ENCODE measurements around the gene SHISA6.

The SHISA6 gene

GRCh38 chr17:11380761-11381160 is 139.7 kb downstream of the SHISA6 start:
- H3K9me3 Mint-ChIP-seq = peaks cover 3% of the 10 kb centered on the region
- H3K36me3 Mint-ChIP-seq (ENCODE audit: low read depth) = no peaks in the 10 kb centered on the region
- no peaks in the 10 kb centered on the region for H3K27me3 Mint-ChIP-seq
- no peak overlapping the region for H3K4me3 Mint-ChIP-seq
- no peak overlapping the region for H3K27ac Mint-ChIP-seq
- no peaks in the 10 kb centered on the region for H3K4me1 Mint-ChIP-seq (ENCODE audit: low read depth)

GRCh38 chr17:11383157-11383556 is 142.1 kb downstream of the SHISA6 start:
- no peaks in the 10 kb centered on the region for H3K4me1 Mint-ChIP-seq (ENCODE audit: low read depth)
- no peak overlapping the region for H3K27ac Mint-ChIP-seq
- H3K4me3 Mint-ChIP-seq = no peak overlapping the region
- H3K27me3 Mint-ChIP-seq = no peaks in the 10 kb centered on the region
- peaks cover 3% of the 10 kb centered on the region for H3K9me3 Mint-ChIP-seq
- H3K36me3 Mint-ChIP-seq (ENCODE audit: low read depth) = no peaks in the 10 kb centered on the region

- Mint-ChIP-seq H3K27ac (no peak overlapping the region), H3K27me3 (no peaks in the 10 kb centered on the region), H3K9me3 (peaks cover 3% of the 10 kb centered on the region), H3K36me3 (ENCODE audit: low read depth) (no peaks in the 10 kb centered on the region), H3K4me3 (no peak overlapping the region), H3K4me1 (ENCODE audit: low read depth) (no peaks in the 10 kb centered on the region)
Measured at GRCh38 chr17:11384131-11384530, 143.1 kb downstream of the SHISA6 start.

- Mint-ChIP-seq H3K27ac (no peak overlapping the region), H3K27me3 (no peaks in the 10 kb centered on the region), H3K36me3 (ENCODE audit: low read depth) (no peaks in the 10 kb centered on the region), H3K9me3 (peaks cover 1% of the 10 kb centered on the region), H3K4me3 (no peak overlapping the region), H3K4me1 (ENCODE audit: low read depth) (no peaks in the 10 kb centered on the region)
Measured at GRCh38 chr17:11387610-11388009, 146.6 kb downstream of the SHISA6 start.

DNA sequence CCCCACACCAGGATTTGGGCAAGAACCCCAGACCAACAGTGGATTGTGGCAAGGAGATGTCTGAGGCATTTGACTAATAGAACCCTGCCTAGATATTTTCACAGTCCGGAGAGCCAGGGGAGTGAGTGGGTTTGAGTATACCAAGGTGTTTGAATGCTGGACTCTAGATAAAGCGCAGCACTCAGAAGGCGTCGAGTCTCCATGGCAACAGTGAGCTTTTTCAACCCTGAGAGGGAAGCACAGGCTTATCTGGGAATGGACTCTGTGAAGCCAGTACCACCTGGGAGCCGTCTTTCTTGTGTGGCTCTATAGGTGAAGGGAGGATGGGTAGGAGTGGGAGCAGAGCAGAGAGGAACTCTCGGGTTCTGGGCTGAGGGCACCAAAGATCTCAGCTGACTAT is 147.0 kb downstream of the SHISA6 start:
- H3K36me3 Mint-ChIP-seq (ENCODE audit: low read depth) = no peaks in the 10 kb centered on the region
- H3K27ac Mint-ChIP-seq = no peak overlapping the region
- no peaks in the 10 kb centered on the region for H3K4me1 Mint-ChIP-seq (ENCODE audit: low read depth)
- H3K4me3 Mint-ChIP-seq = no peak overlapping the region
- H3K27me3 Mint-ChIP-seq = no peaks in the 10 kb centered on the region
- H3K9me3 Mint-ChIP-seq = peaks cover 1% of the 10 kb centered on the region

- Mint-ChIP-seq H3K4me1 (ENCODE audit: low read depth) (no peaks in the 10 kb centered on the region), H3K4me3 (no peak overlapping the region), H3K9me3 (peaks cover 4% of the 10 kb centered on the region), H3K36me3 (ENCODE audit: low read depth) (no peaks in the 10 kb centered on the region), H3K27ac (no peak overlapping the region), H3K27me3 (no peaks in the 10 kb centered on the region)
Measured at GRCh38 chr17:11389583-11389982, 148.6 kb downstream of the SHISA6 start.

- H3K9me3 Mint-ChIP-seq = peaks cover 4% of the 10 kb centered on the region
- H3K36me3 Mint-ChIP-seq (ENCODE audit: low read depth) = no peaks in the 10 kb centered on the region
- H3K4me1 Mint-ChIP-seq (ENCODE audit: low read depth) = no peaks in the 10 kb centered on the region
- no peak overlapping the region for H3K4me3 Mint-ChIP-seq
- no peaks in the 10 kb centered on the region for H3K27me3 Mint-ChIP-seq
- no peak overlapping the region for H3K27ac Mint-ChIP-seq
Measured at GRCh38 chr17:11391134-11391533, 150.1 kb downstream of the SHISA6 start.

- no peak overlapping the region for H3K27ac Mint-ChIP-seq
- H3K4me1 Mint-ChIP-seq (ENCODE audit: low read depth) = no peaks in the 10 kb centered on the region
- H3K4me3 Mint-ChIP-seq = no peak overlapping the region
- H3K9me3 Mint-ChIP-seq = peaks cover 13% of the 10 kb centered on the region
- no peaks in the 10 kb centered on the region for H3K27me3 Mint-ChIP-seq
- H3K36me3 Mint-ChIP-seq (ENCODE audit: low read depth) = no peaks in the 10 kb centered on the region
Measured at GRCh38 chr17:11404431-11405276, 163.6 kb downstream of the SHISA6 start.

GRCh38 chr17:11406716-11407115 is 165.7 kb downstream of the SHISA6 start:
- Mint-ChIP-seq H3K27me3 (no peaks in the 10 kb centered on the region), H3K36me3 (ENCODE audit: low read depth) (no peaks in the 10 kb centered on the region), H3K27ac (no peak overlapping the region), H3K4me1 (ENCODE audit: low read depth) (no peaks in the 10 kb centered on the region), H3K9me3 (peaks cover 5% of the 10 kb centered on the region), H3K4me3 (no peak overlapping the region)

DNA sequence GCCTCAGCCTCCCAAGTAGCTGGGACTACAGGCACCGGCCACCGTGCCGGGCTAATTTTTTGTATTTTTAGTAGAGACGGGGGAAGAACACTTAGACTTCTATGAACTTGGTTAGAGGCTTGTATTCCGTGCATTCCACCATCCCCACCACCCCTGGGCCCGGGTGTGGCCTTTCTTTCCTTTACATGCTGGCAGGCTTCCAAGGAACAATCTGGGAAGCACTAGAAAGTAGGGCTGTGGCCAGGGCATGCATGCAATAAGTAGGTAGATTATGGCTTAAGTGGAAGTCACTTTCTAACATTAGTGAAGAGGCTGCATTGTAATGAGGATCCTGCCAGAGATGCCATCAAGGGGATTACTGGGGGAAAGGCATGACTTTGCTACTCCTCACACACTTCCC is 171.6 kb downstream of the SHISA6 start:
- no peaks in the 10 kb centered on the region for H3K27me3 Mint-ChIP-seq
- no peak overlapping the region for H3K4me3 Mint-ChIP-seq
- no peak overlapping the region for H3K27ac Mint-ChIP-seq
- H3K4me1 Mint-ChIP-seq (ENCODE audit: low read depth) = no peaks in the 10 kb centered on the region
- no peaks in the 10 kb centered on the region for H3K36me3 Mint-ChIP-seq (ENCODE audit: low read depth)
- no peaks in the 10 kb centered on the region for H3K9me3 Mint-ChIP-seq

GRCh38 chr17:11418342-11418741 is 177.3 kb downstream of the SHISA6 start:
- Mint-ChIP-seq H3K27me3 (no peaks in the 10 kb centered on the region), H3K36me3 (ENCODE audit: low read depth) (no peaks in the 10 kb centered on the region), H3K27ac (no peak overlapping the region), H3K4me1 (ENCODE audit: low read depth) (no peaks in the 10 kb centered on the region), H3K9me3 (peaks cover 7% of the 10 kb centered on the region), H3K4me3 (no peak overlapping the region)

DNA sequence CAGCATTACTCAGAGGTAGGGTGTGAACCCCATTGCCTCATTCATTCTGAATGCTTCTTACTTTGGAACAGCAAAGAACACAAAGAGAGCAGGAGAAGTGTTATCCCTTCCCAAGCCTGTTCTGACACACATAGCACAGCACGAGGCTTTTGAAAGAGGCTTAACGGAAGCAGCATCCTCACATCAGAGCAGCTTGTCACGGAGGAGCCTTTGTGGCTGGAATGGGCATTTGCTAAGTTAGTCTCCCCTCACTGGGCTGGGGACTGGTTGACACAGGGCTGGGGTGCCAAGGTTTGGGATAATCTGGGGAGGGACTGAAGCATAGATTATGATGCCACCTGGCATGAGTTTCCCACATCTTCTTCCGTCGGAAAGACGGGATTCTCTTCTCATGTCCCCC is 189.7 kb downstream of the SHISA6 start:
- H3K36me3 Mint-ChIP-seq (ENCODE audit: low read depth) = no peaks in the 10 kb centered on the region
- H3K4me3 Mint-ChIP-seq = no peak overlapping the region
- H3K9me3 Mint-ChIP-seq = peaks cover 24% of the 10 kb centered on the region
- no peak overlapping the region for H3K27ac Mint-ChIP-seq
- H3K27me3 Mint-ChIP-seq = no peaks in the 10 kb centered on the region
- H3K4me1 Mint-ChIP-seq (ENCODE audit: low read depth) = no peaks in the 10 kb centered on the region

DNA sequence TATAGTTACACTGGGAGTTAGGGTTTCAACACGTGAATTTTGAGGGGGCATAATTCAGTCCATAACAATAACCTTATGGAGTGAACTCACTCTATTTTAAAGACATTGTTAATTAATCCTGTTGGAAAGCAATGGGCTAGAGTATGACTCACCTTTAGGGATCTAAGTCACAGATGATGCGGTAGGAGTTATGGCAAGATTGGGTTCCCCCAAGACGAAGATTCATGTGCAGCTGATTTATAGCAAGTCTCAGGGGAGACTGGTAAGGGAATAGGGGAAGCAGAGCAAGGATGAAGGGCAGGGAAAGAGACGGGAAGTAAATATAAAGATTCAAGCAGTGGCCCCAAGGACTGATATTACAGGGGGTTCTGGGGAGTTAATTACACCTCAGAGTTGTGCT is 197.7 kb downstream of the SHISA6 start:
- Mint-ChIP-seq H3K36me3 (ENCODE audit: low read depth) (no peaks in the 10 kb centered on the region), H3K27me3 (no peaks in the 10 kb centered on the region), H3K4me1 (ENCODE audit: low read depth) (no peaks in the 10 kb centered on the region), H3K4me3 (no peak overlapping the region), H3K27ac (no peak overlapping the region), H3K9me3 (peaks cover 5% of the 10 kb centered on the region)

DNA sequence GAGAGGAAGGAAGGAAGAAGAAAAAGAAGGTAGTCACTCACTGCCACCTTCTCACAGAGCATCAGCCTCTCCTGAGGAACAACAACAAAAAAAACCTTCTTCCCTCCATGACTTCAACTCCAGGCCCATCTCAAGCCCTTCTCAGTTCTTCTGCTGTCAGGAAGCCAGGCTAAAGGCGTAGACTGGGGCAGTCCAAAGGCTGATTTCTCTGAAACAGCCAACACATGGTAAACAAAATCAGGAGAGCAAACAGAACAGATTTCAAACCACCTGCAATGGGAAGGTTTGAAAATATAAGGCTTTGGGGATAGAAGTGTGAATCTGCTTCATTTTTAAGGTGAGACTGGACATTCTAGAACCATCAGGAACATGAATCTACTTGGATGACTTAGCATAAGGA is 200.0 kb downstream of the SHISA6 start:
- Mint-ChIP-seq H3K27me3 (no peaks in the 10 kb centered on the region), H3K9me3 (peaks cover 7% of the 10 kb centered on the region), H3K4me1 (ENCODE audit: low read depth) (no peaks in the 10 kb centered on the region), H3K27ac (no peak overlapping the region), H3K4me3 (no peak overlapping the region), H3K36me3 (ENCODE audit: low read depth) (no peaks in the 10 kb centered on the region)

DNA sequence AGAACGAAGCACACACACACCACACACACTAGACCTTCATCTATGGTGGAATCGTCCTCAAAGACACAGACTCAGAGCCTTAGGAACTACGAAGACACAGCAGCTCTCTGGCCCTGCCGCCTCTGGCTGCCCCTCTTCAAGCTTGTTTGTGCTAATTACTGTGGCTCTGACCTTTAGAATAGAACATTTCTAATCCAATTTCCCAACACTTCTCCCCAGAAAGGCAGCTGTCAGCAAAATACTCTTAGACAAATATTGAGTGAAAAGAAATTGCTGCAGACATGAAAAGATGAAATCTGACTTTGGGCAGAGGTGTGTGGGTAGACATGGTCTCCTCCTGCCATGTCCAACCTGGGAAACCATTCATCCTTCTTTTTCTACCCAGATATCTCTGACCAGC is 205.3 kb downstream of the SHISA6 start:
- no peak overlapping the region for H3K27ac Mint-ChIP-seq
- H3K27me3 Mint-ChIP-seq = no peaks in the 10 kb centered on the region
- H3K9me3 Mint-ChIP-seq = peaks cover 14% of the 10 kb centered on the region
- no peaks in the 10 kb centered on the region for H3K36me3 Mint-ChIP-seq (ENCODE audit: low read depth)
- no peak overlapping the region for H3K4me3 Mint-ChIP-seq
- H3K4me1 Mint-ChIP-seq (ENCODE audit: low read depth) = no peaks in the 10 kb centered on the region

- Mint-ChIP-seq H3K4me3 (no peak overlapping the region), H3K36me3 (ENCODE audit: low read depth) (no peaks in the 10 kb centered on the region), H3K4me1 (ENCODE audit: low read depth) (no peaks in the 10 kb centered on the region), H3K27ac (no peak overlapping the region), H3K27me3 (no peaks in the 10 kb centered on the region), H3K9me3 (peaks cover 17% of the 10 kb centered on the region)
Measured at GRCh38 chr17:11454096-11454495, 213.1 kb downstream of the SHISA6 start.
